H9 (cell line): ENCODE results near the gene HPCAL1. TPM values are rescaled to one million over a fixed set of nuclear protein-coding genes. Genes with fewer than 3 reads are reported as not detected.
A peak's percentile ranks its signal among the peaks of the same experiment; 100 is the strongest.

ENCODE experiments used
- DNase-seq: peaks from one replicate; pipeline ENCODE4 v3.0.0-alpha.2; 2017
- H2AFZ ChIP-seq: one replicate; pipeline ENCODE4 v1.6.1; 2013; ENCODE audit warnings: mild to moderate bottlenecking, low read length, control low read depth, moderate library complexity
- H2AK5ac ChIP-seq: 2 replicates; pipeline ENCODE4 v1.6.1; 2013; ENCODE audit warnings: low read length, control low read depth, mixed read lengths; ENCODE audit not compliant: insufficient read length
- H2BK120ac ChIP-seq: one replicate; pipeline ENCODE4 v1.6.1; 2013; ENCODE audit warnings: low read depth, mild to moderate bottlenecking, low read length, control low read depth, inconsistent platforms; ENCODE audit not compliant: poor library complexity, severe bottlenecking
- H2BK12ac ChIP-seq: 2 replicates; pipeline ENCODE4 v1.6.1; 2013; ENCODE audit warnings: low read length, control low read depth, mixed read lengths, low read depth; ENCODE audit not compliant: insufficient read length
- H2BK15ac ChIP-seq: 2 replicates; pipeline ENCODE4 v1.6.1; 2013; ENCODE audit warnings: low read depth, low read length, control low read depth
- H2BK20ac ChIP-seq: one replicate; pipeline ENCODE4 v1.6.1; 2013; ENCODE audit warnings: low read depth, mild to moderate bottlenecking, low read length, control low read depth, inconsistent platforms; ENCODE audit not compliant: poor library complexity, severe bottlenecking
- H2BK5ac ChIP-seq: 2 replicates; pipeline ENCODE4 v1.6.1; 2013; ENCODE audit warnings: low read length, control low read depth, mixed read lengths; ENCODE audit not compliant: insufficient read length
- H3K14ac ChIP-seq: 2 replicates; pipeline ENCODE4 v1.6.1; 2013; ENCODE audit warnings: low read length, control low read depth; ENCODE audit not compliant: insufficient read depth
- H3K18ac ChIP-seq: 2 replicates; pipeline ENCODE4 v1.6.1; 2013; ENCODE audit warnings: low read depth, mild to moderate bottlenecking, mixed read lengths, low read length, control low read depth; ENCODE audit not compliant: insufficient read length
- H3K23ac ChIP-seq: 2 replicates; pipeline ENCODE4 v1.6.1; 2013; ENCODE audit warnings: low read length, control low read depth, mixed read lengths, low read depth; ENCODE audit not compliant: insufficient read length
- H3K23me2 ChIP-seq: 2 replicates; pipeline ENCODE4 v1.6.1; 2013; ENCODE audit warnings: low read depth, mild to moderate bottlenecking, mixed read lengths, low read length, control low read depth; ENCODE audit not compliant: insufficient read length, poor library complexity, severe bottlenecking
- H3K27ac ChIP-seq: 2 replicates; pipeline ENCODE4 v1.5.1; 2013; ENCODE audit warnings: low read length, control low read depth, mixed read lengths, low read depth; ENCODE audit not compliant: insufficient read length
- H3K27me3 ChIP-seq: 2 replicates; pipeline ENCODE4 v1.6.1; 2013; ENCODE audit warnings: low read length, control low read depth, inconsistent platforms; ENCODE audit not compliant: insufficient read depth
- H3K4ac ChIP-seq: 2 replicates; pipeline ENCODE4 v1.6.1; 2013; ENCODE audit warnings: low read depth, mild to moderate bottlenecking, control low read depth, inconsistent platforms, low read length, moderate library complexity
- H3K4me1 ChIP-seq: 2 replicates; pipeline ENCODE4 v1.6.1; 2013; ENCODE audit warnings: low read length, control low read depth, inconsistent platforms; ENCODE audit not compliant: insufficient read depth
- H3K4me2 ChIP-seq: 2 replicates; pipeline ENCODE4 v1.6.1; 2013; ENCODE audit warnings: low read length, control low read depth, mixed read lengths; ENCODE audit not compliant: insufficient read length, insufficient read depth
- H3K56ac ChIP-seq: 2 replicates; pipeline ENCODE4 v1.6.1; 2013; ENCODE audit warnings: low read depth, mild to moderate bottlenecking, mixed read lengths, low read length, control low read depth; ENCODE audit not compliant: insufficient read length
- H3K79me1 ChIP-seq: 2 replicates; pipeline ENCODE4 v1.6.1; 2013; ENCODE audit warnings: low read depth, mild to moderate bottlenecking, moderate library complexity, low read length, control low read depth, inconsistent platforms; ENCODE audit not compliant: insufficient read depth, poor library complexity, severe bottlenecking
- H3K79me2 ChIP-seq: 2 replicates; pipeline ENCODE4 v1.6.1; 2013; ENCODE audit warnings: low read length, control low read depth, inconsistent platforms; ENCODE audit not compliant: insufficient read depth
- H3K9ac ChIP-seq: 2 replicates; pipeline ENCODE4 v1.6.1; 2013; ENCODE audit warnings: low read length, control low read depth, mixed read lengths; ENCODE audit not compliant: insufficient read length; ENCODE audit errors: extremely low read depth
- H3K9me3 ChIP-seq: one replicate; pipeline ENCODE4 v1.6.1; 2013; ENCODE audit warnings: low read depth, low read length, inconsistent platforms; ENCODE audit not compliant: control insufficient read depth
- H3T11ph ChIP-seq: one replicate; pipeline ENCODE4 v1.6.1; 2013; ENCODE audit warnings: mild to moderate bottlenecking, low read length, control low read depth, inconsistent platforms
- H4K20me1 ChIP-seq: one replicate; pipeline ENCODE4 v1.6.1; 2013; ENCODE audit not compliant: control insufficient read depth, insufficient read length, insufficient read depth
- H4K5ac ChIP-seq: 2 replicates; pipeline ENCODE4 v1.6.1; 2013; ENCODE audit warnings: low read depth, mild to moderate bottlenecking, mixed read lengths, low read length, control low read depth; ENCODE audit not compliant: insufficient read length
- H4K8ac ChIP-seq: replicated peaks from 2 replicates; pipeline ENCODE4 v1.6.1; 2013; ENCODE audit warnings: low read length, control low read depth, mixed read lengths, low read depth; ENCODE audit not compliant: insufficient read length
- H4K91ac ChIP-seq: 2 replicates; pipeline ENCODE4 v1.6.1; 2013; ENCODE audit warnings: low read depth, mild to moderate bottlenecking, moderate library complexity, mixed read lengths, low read length, control low read depth; ENCODE audit not compliant: insufficient read length
- H3K27ac Mint-ChIP-seq, 3 experiments: 2 replicates in 2 of 3; 3 replicates in 1 of 3; pipeline ENCODE4 v1.8.0; 2020 to 2021; ENCODE audit warnings: mixed read lengths in 3 of 3, mild to moderate bottlenecking in 1 of 3, moderate library complexity in 1 of 3
- H3K27me3 Mint-ChIP-seq: 2 replicates; pipeline ENCODE4 v1.8.0; 2021; ENCODE audit warnings: low read depth, mild to moderate bottlenecking, moderate library complexity, mixed read lengths
- H3K36me3 Mint-ChIP-seq, 3 experiments: 2 replicates in 2 of 3; 3 replicates in 1 of 3; pipeline ENCODE4 v1.8.0; 2020 to 2021; ENCODE audit warnings: low read depth in 3 of 3, mixed read lengths in 3 of 3; ENCODE audit not compliant: insufficient read depth in 1 of 3
- H3K4me1 Mint-ChIP-seq, 2 experiments: 2 replicates each; pipeline ENCODE4 v1.8.0; 2020; ENCODE audit warnings: mixed read lengths in 2 of 2
- H3K4me3 Mint-ChIP-seq, 2 experiments: 2 replicates in 1 of 2; 3 replicates in 1 of 2; pipeline ENCODE4 v1.8.0; 2020 to 2021; ENCODE audit warnings: mild to moderate bottlenecking in 2 of 2, mixed read lengths in 2 of 2, moderate library complexity in 1 of 2
- H3K9me3 Mint-ChIP-seq, 2 experiments: 2 replicates in 1 of 2; 3 replicates in 1 of 2; pipeline ENCODE4 v1.8.0; 2020; ENCODE audit warnings: mild to moderate bottlenecking in 2 of 2, mixed read lengths in 2 of 2, moderate library complexity in 1 of 2
- CTCF ChIP-seq: fragments of 200-600 bp; sonication (generic); conservative IDR thresholded peaks from 3 replicates; pipeline ENCODE4 v1.8.0; 2021; ENCODE audit warnings: antibody characterized with exemption, mild to moderate bottlenecking
- WGBS: extraction: QIAGEN DNeasy Blood & Tissue Kit; methylation state at CpG from one replicate; pipeline ENCODE4 v1.1.7; 2013; ENCODE audit warnings: missing lambda C conversion rate, low lambda C conversion rate, mixed read lengths; ENCODE audit not compliant: insufficient read length; ENCODE audit errors: extremely low coverage; 5-methylcytosine and 5-hydroxymethylcytosine counted together
- total RNA-seq: library from RNA; stranded (reverse); gene quantifications from 2 replicates; pipeline ENCODE4 v1.2.1, GENCODE V29; 2021

HPCAL1 gene
- total RNA-seq, 1 experiment from 2014 or later: 4.7 TPM

DNA sequence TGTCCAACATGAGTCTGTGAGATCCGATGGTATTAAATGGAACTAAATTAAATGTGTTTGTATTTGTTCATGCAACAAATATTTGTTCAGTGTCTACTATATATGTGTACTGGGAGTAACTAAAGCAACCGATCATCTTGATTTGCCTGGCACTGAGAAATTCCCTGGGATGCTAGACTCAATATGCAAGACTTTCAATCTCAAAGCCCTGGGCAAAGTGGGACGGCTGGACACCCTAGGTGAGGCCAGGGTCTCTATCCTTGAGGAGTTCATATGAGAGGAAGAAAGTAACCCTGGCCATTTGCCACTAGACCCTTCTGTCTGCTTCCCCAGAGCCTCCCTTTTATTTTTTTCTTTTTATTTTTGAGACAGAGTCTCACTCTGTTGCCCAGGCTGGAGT, 44.0 kb upstream of the HPCAL1 start:
- no peak overlapping the region for H3K23ac ChIP-seq
- no peaks in the 10 kb centered on the region for H3K23me2 ChIP-seq
- H2BK5ac ChIP-seq: no peak overlapping the region
- Mint-ChIP-seq H3K4me1 (peaks cover 5 to 12% of the 10 kb centered on the region in 2 experiments), H3K27me3 (peaks cover 2% of the 10 kb centered on the region; the same call in 1 of the 2 replicates), H3K36me3 (no peaks in the 10 kb centered on the region), H3K4me3 (no peak overlapping the region), H3K9me3 (no peaks in the 10 kb centered on the region), H3K27ac (peak overlapping the region in 1 of 3 experiments; percentile 69; a peak in 2 of 7 replicates)
- no peaks in the 10 kb centered on the region for H3K9me3 ChIP-seq
- H3K18ac ChIP-seq: no peak overlapping the region
- H2AFZ ChIP-seq: no peak overlapping the region
- no peaks in the 10 kb centered on the region for H3K4me1 ChIP-seq
- H2BK15ac ChIP-seq: no peak overlapping the region
- no peaks in the 10 kb centered on the region for H3K79me2 ChIP-seq
- no peaks in the 10 kb centered on the region for H4K20me1 ChIP-seq
- no peak overlapping the region for H4K91ac ChIP-seq
- H3K79me1 ChIP-seq: no peaks in the 10 kb centered on the region
- no peak overlapping the region for H3K4ac ChIP-seq
- H2BK20ac ChIP-seq: no peak overlapping the region
- H3K9ac ChIP-seq: no peak overlapping the region
- WGBS: no CpG with 5 or more reads among the region's 3 CpGs
- TF ChIP-seq CTCF: no peak
- no peak overlapping the region for H4K5ac ChIP-seq
- H2BK120ac ChIP-seq: no peak overlapping the region
- no peak overlapping the region for H3K4me2 ChIP-seq
- H2BK12ac ChIP-seq: no peak overlapping the region
- no peak for DNase-seq
- no peak overlapping the region for H3K27ac ChIP-seq
- H4K8ac ChIP-seq: no peak overlapping the region
- H3K56ac ChIP-seq: no peak overlapping the region
- no peaks in the 10 kb centered on the region for H3K27me3 ChIP-seq
- H3T11ph ChIP-seq: no peak overlapping the region
- H3K14ac ChIP-seq: no peak overlapping the region
- no peak overlapping the region for H2AK5ac ChIP-seq
